MCF 10A (cell line): ENCODE results near the gene HS3ST6. TPM values are rescaled to one million over a fixed set of nuclear protein-coding genes. Genes with fewer than 3 reads are reported as not detected.

Experiments
- BruUV-seq: library from RNA; stranded (reverse); fragments of 400-500 nt; replicated peaks from 2 replicates; lab custom pipeline; 2021; lab: Mats Ljungman, UMichigan
- CTCF ChIA-PET: fragments of 300-600 bp; sonication (Branson Sonifier 250); formaldehyde crosslinking; extraction: SDS; loops from one replicate; lab custom pipeline; 2021; ENCODE audit warnings: antibody characterized with exemption, inconsistent platforms; lab: Yijun Ruan, JAX
- POLR2A ChIA-PET: fragments of 300-600, 350-650 bp; sonication (Branson Sonifier 250); formaldehyde crosslinking; extraction: SDS; loops from one replicate; lab custom pipeline; 2020; ENCODE audit warnings: antibody characterized with exemption, inconsistent platforms; lab: Yijun Ruan, JAX
- DNase-seq: peaks from one replicate; pipeline ENCODE4 v3.0.0-alpha.2; 2018; ENCODE audit not compliant: unreplicated experiment
- H3K27ac Mint-ChIP-seq: one replicate; pipeline ENCODE4 v1.8.0; 2022; ENCODE audit warnings: mild to moderate bottlenecking, low read depth, mixed read lengths; ENCODE audit not compliant: unreplicated experiment
- H3K27me3 Mint-ChIP-seq: one replicate; pipeline ENCODE4 v1.8.0; 2022; ENCODE audit warnings: mixed read lengths; ENCODE audit not compliant: insufficient read depth, unreplicated experiment
- H3K36me3 Mint-ChIP-seq: one replicate; pipeline ENCODE4 v1.8.0; 2022; ENCODE audit warnings: mild to moderate bottlenecking, moderate library complexity, mixed read lengths; ENCODE audit not compliant: insufficient read depth, unreplicated experiment
- H3K4me1 Mint-ChIP-seq: one replicate; pipeline ENCODE4 v1.8.0; 2022; ENCODE audit warnings: mixed read lengths; ENCODE audit not compliant: insufficient read depth, unreplicated experiment
- H3K4me3 Mint-ChIP-seq: one replicate; pipeline ENCODE4 v1.8.0; 2022; ENCODE audit warnings: mild to moderate bottlenecking, moderate library complexity, mixed read lengths; ENCODE audit not compliant: unreplicated experiment
- H3K9me3 Mint-ChIP-seq: one replicate; pipeline ENCODE4 v1.8.0; 2022; ENCODE audit warnings: mixed read lengths; ENCODE audit not compliant: unreplicated experiment
- intact Hi-C: fragments of 100-400 bp; cut with micrococcal nuclease; formaldehyde crosslinking; loops from 2 replicates; pipeline ENCODE4 v1.14.1; 2022
- total RNA-seq: library from RNA; stranded (reverse); gene quantifications from 2 replicates; pipeline ENCODE4 v1.2.3, GENCODE V29; 2022
- TF ChIP-seq, protein P1 (sequence below): fragments of 200-600 bp; IDR thresholded peaks from one replicate; pipeline ENCODE4 v1.8.0; 2022; ENCODE audit warnings: antibody characterized with exemption, mild to moderate bottlenecking; ENCODE audit not compliant: unreplicated experiment

The HS3ST6 gene
- total RNA-seq, 1 experiment from 2014 or later: not detected

- intact Hi-C loops: no loop called here
- no TSS peak for BruUV-seq
Measured at GRCh38 chr16:1942810-1943726, 24.9 kb upstream of the HS3ST6 start, which contains the start of gene MSRB1. MSRB1 (minus strand) TSS chr16:1943199; CDS start chr16:1943156, 43 bp downstream.

DNA sequence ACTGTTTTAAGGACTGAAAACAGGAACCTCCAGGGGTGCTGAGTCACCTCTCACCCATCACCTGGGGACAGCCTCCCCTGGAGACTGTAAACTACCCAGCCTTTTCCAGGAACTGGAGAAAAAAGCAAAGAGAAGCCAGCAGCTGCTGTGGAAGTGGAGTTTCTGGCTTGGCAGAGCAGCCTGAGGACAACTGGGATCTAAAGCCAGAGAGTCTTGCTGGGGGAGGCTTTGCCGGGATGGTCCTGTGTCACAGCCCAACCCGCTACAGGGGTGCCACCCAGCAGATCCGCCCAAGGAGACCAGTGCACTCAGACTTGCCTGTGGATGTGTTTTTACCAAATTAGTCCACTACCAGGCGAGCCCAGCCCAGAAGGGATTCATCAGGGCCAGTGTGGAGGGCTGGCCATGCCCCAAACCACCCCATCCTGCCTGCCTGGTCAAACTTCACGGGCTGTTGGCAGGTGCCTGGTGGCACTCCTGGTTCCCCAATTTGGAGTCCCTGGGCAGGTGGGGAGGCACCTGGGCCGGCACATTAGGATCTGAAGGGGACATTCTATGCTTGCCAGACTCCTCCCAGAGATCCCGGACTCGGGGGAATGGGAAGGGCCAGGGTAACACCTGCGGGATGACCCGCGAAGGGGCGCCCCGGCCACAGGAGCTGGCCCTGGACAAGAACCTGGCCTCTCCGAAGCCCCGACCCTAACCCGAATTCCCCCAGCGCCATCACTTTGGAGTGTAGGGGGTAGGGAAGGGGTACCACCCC is 24.0 kb upstream of the HS3ST6 start:
- H3K27ac Mint-ChIP-seq: peak overlapping the region; percentile 42
- POLR2A ChIA-PET: interaction anchor here (0.8 to 2.8 kb wide), 6 partner anchors 10 to 213 kb away, joined by 3 to 33 read pairs (median 10); partner anchors contain the start of genes NDUFB10, RPS2 and TRAF7
- H3K9me3 Mint-ChIP-seq: no peaks in the 10 kb centered on the region
- CTCF ChIA-PET: interaction anchor here (0.5 to 1.8 kb wide), 6 partner anchors 9 to 198 kb away, joined by 3 to 8 read pairs (median 4); no protein-coding TSS in a partner anchor
- intact Hi-C loops: no loop called here
- H3K36me3 Mint-ChIP-seq: peaks cover 18% of the 10 kb centered on the region
- no peaks in the 10 kb centered on the region for H3K27me3 Mint-ChIP-seq
- BruUV-seq: no TSS peak
- peak overlapping the region; percentile 87 for H3K4me3 Mint-ChIP-seq
- TF ChIP-seq, protein P1, sequence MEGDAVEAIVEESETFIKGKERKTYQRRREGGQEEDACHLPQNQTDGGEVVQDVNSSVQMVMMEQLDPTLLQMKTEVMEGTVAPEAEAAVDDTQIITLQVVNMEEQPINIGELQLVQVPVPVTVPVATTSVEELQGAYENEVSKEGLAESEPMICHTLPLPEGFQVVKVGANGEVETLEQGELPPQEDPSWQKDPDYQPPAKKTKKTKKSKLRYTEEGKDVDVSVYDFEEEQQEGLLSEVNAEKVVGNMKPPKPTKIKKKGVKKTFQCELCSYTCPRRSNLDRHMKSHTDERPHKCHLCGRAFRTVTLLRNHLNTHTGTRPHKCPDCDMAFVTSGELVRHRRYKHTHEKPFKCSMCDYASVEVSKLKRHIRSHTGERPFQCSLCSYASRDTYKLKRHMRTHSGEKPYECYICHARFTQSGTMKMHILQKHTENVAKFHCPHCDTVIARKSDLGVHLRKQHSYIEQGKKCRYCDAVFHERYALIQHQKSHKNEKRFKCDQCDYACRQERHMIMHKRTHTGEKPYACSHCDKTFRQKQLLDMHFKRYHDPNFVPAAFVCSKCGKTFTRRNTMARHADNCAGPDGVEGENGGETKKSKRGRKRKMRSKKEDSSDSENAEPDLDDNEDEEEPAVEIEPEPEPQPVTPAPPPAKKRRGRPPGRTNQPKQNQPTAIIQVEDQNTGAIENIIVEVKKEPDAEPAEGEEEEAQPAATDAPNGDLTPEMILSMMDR: no peak
- peaks cover 5% of the 10 kb centered on the region for H3K4me1 Mint-ChIP-seq
- DNase-seq: peak; percentile 66

More at GRCh38 chr16:1942810-1943726, 24.9 kb upstream of the HS3ST6 start, which contains the start of gene MSRB1:
- POLR2A ChIA-PET: interaction anchor here (0.6 to 2.8 kb wide), 13 partner anchors 9 to 212 kb away, joined by 3 to 33 read pairs (median 3); partner anchors contain the start of genes NDUFB10, NUBP2, RPS2 and SPSB3
- peaks cover 11% of the 10 kb centered on the region for H3K36me3 Mint-ChIP-seq
- peak within 1 kb of the TSS; percentile 42 for H3K27ac Mint-ChIP-seq
- H3K27me3 Mint-ChIP-seq: no peaks in the 10 kb centered on the region
- CTCF ChIA-PET: interaction anchor here (0.6 to 1.4 kb wide), 3 partner anchors 9 to 197 kb away, joined by 3 to 4 read pairs (median 3); no protein-coding TSS in a partner anchor
- TF ChIP-seq, protein P1: no peak
- DNase-seq: peak; percentile 99
- H3K9me3 Mint-ChIP-seq: no peaks in the 10 kb centered on the region
- peaks cover 5% of the 10 kb centered on the region for H3K4me1 Mint-ChIP-seq
- peak within 1 kb of the TSS; percentile 87 for H3K4me3 Mint-ChIP-seq

DNA sequence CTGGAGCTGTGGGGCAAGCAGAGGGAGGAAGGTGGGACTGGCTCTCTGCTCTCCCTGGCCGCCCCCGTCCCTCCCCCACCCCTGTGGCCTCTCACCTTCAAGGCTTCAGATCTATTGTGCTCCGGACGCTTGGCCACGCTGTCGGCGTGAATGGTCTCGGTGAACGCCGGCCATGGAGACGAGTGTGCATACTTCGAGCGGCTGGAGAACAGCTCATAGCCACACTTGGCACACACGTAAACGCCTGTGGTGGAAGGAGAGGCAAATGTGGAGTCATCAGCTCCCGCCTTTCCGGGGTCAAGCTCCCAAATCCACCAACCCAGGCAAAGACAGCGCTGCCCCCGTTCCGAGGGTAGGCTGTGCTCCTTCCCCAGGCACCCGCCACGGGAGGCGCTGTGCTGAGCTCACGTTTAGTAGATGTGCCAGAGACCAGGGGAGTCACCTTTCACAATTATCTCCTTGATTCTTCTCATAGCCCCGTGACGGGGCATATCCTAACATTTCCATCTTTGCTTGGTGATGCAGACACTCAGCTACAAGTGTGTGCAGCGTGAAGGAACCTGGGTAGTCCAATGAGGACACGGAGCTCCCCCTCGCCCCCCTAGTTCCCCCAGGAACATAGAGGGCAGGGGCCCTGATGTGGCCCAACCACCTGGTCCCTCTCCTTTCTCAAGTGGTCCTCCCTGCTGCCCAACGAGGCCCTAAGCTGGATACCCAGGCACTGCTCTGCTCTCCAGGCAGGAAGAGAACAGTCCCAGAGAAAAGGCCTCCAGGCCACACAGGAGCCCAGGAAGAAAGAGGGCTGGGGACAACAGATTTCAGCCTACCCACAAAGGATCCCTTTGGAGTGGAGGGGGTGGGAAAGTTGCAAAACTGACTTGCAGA is 23.2 kb upstream of the HS3ST6 start:
- no peaks in the 10 kb centered on the region for H3K9me3 Mint-ChIP-seq
- BruUV-seq: no TSS peak
- DNase-seq: no peak
- peak overlapping the region; percentile 87 for H3K4me3 Mint-ChIP-seq
- no peak overlapping the region for H3K27ac Mint-ChIP-seq
- TF ChIP-seq, protein P1: no peak
- POLR2A ChIA-PET: interaction anchor here (1.4 to 2.8 kb wide), 4 partner anchors 17 to 23 kb away, joined by 3 to 33 read pairs (median 8); partner anchors contain the start of genes NDUFB10 and RPS2
- H3K27me3 Mint-ChIP-seq: no peaks in the 10 kb centered on the region
- CTCF ChIA-PET: interaction anchor here (0.5 to 1.8 kb wide), 5 partner anchors 10 to 181 kb away, joined by 3 to 8 read pairs (median 3); no protein-coding TSS in a partner anchor
- peaks cover 22% of the 10 kb centered on the region for H3K36me3 Mint-ChIP-seq
- peaks cover 5% of the 10 kb centered on the region for H3K4me1 Mint-ChIP-seq
- intact Hi-C loops: no loop called here
